ENCODE results near the gene DGCR6L. TPM values are rescaled to one million over a fixed set of nuclear protein-coding genes. Genes with fewer than 3 reads are reported as not detected.

Gene DGCR6L
- total and polyA plus RNA-seq, 3 experiments from 2014 or later, result 46.8 to 150 (median 48.4) TPM

DNA sequence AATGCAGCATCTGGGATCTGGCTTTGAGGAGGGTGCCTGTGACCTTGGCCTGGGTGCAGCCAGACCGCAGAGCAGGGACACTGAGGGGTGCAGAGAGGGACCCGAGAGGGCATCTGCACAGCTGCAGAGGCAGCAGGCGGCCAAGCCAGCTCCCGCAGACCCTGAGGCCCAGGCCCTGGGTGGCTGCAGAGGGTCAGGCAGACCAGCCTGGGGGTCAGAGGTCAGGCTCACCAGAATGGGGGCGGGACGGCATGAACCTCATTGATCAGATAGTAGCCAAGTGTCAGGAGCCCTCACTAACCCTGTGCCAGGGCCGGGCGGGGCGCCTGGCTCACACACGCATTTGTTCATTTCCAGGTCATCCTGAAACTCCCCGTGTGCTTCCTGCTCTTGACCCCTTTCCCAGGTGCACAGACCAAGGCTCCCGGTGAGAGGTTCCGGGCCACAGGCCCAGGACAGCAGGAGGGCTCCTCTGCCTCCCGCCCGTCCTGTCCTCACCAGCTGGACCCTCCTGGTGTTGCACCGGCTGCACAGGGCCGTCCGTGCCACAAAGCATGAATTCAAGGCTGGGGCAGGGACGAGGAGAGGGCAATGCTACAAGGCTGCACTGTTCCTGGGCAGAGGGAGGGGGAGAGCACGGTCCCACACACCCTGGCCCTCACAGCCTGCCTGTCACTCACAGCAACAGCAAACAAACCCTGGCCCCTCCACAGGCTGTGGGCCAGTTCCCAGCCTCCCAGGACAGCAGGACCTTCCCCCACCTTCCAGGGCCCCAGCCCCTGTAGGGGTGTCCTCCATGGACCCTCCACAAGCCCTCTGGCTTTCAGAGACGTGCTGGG lies 55.0 kb downstream of the DGCR6L start:
- H3K9me3 Mint-ChIP-seq, result no peaks in the 10 kb centered on the region
- Histone ChIP-seq H3K4me1 (ENCODE audit: insufficient read depth, low read length) (peaks cover 10% of the 10 kb centered on the region), H3K27me3 (ENCODE audit: insufficient read depth, low read length, poor library complexity, severe bottlenecking) (no peaks in the 10 kb centered on the region), H3K4me3 (ENCODE audit: low read length) (no peak overlapping the region), H3K36me3 (ENCODE audit: insufficient read depth, low read length) (no peaks in the 10 kb centered on the region), H3K27ac (ENCODE audit: low read depth, low read length) (no peak overlapping the region), H3K9me3 (ENCODE audit: low read length) (no peaks in the 10 kb centered on the region)
- ChIA-PET POLR2A (no interaction called here), CTCF (no interaction called here)
- peak overlapping the region in 1 of 7 donors; percentile 66 for H3K4me3 Mint-ChIP-seq
- no peaks in the 10 kb centered on the region for H3K36me3 Mint-ChIP-seq
- peak overlapping the region in 1 of 8 donors; percentile 44 for H3K27ac Mint-ChIP-seq
- no peak for DNase-seq
- peaks cover 0 to 3% of the 10 kb centered on the region in 2 donors for H3K27me3 Mint-ChIP-seq
- peaks cover 5 to 23% (median 6%) of the 10 kb centered on the region in 3 donors for H3K4me1 Mint-ChIP-seq

Other genes with a start within 250 kb of the DGCR6L start
- gene DGCR8, start 239.8 kb downstream of the DGCR6L start, total RNA-seq, result 10 to 100 TPM; 68.6 to 73.8 TPM
- gene DGCR8, start 239.8 kb downstream of the DGCR6L start, polyA plus RNA-seq, result 10.6 TPM
- 100 to 1,000 TPM; 436 to 459 TPM for gene RANBP1, start 204.0 kb downstream of the DGCR6L start, total RNA-seq
- gene RANBP1, start 204.0 kb downstream of the DGCR6L start, polyA plus RNA-seq, result 102 TPM
- gene TRMT2A, start 202.8 kb downstream of the DGCR6L start, total RNA-seq, result 100 to 1,000 TPM; 108 to 121 TPM
- gene TRMT2A, start 202.8 kb downstream of the DGCR6L start, polyA plus RNA-seq, result 35.6 TPM
- 10 to 100 TPM; 74.7 to 80.7 TPM for gene ZDHHC8, start 188.3 kb downstream of the DGCR6L start, total RNA-seq
- gene ZDHHC8, start 188.3 kb downstream of the DGCR6L start, polyA plus RNA-seq, result 4.4 TPM
- not detected for gene CCDC188, start 169.0 kb downstream of the DGCR6L start, total RNA-seq
- gene CCDC188, start 169.0 kb downstream of the DGCR6L start, polyA plus RNA-seq, result not detected
- 1 to 10 TPM; 1.8 to 2.7 TPM for gene RTN4R, start 51.7 kb downstream of the DGCR6L start, total RNA-seq
- gene RTN4R, start 51.7 kb downstream of the DGCR6L start, polyA plus RNA-seq, result 6.0 TPM
- gene ZNF74, start 74.1 kb upstream of the DGCR6L start, total RNA-seq, result 10 to 100 TPM; 12.3 to 15.3 TPM
- 13.0 TPM for gene ZNF74, start 74.1 kb upstream of the DGCR6L start, polyA plus RNA-seq
- under 1 TPM; 0.31 to 0.50 TPM for gene SCARF2, start 117.8 kb upstream of the DGCR6L start, total RNA-seq
- 1.5 TPM for gene SCARF2, start 117.8 kb upstream of the DGCR6L start, polyA plus RNA-seq
- 10 to 100 TPM; 17.2 to 17.6 TPM for gene KLHL22, start 175.7 kb upstream of the DGCR6L start, total RNA-seq
- gene KLHL22, start 175.7 kb upstream of the DGCR6L start, polyA plus RNA-seq, result 25.4 TPM
- 100 to 1,000 TPM in 1 of 2 experiments, 10 to 100 TPM in 1; 98.0 to 106 TPM for gene MED15, start 187.6 kb upstream of the DGCR6L start, total RNA-seq
- 120 TPM for gene MED15, start 187.6 kb upstream of the DGCR6L start, polyA plus RNA-seq